CD4-positive, alpha-beta T cell treated with Interleukin-4 for 1 hour (primary cell): ENCODE data around the gene GBE1.

ENCODE experiments used
- DNase-seq, 2 donors: peaks; one replicate each; pipeline ENCODE4 v3.0.0-alpha.2; 2020 to 2022

Gene GBE1

GRCh38 chr3:81695302-81695701, 66.1 kb downstream of the GBE1 start:
- no peak for DNase-seq

- DNase-seq: no peak
These were observed 66.8 kb downstream of the GBE1 start for GRCh38 chr3:81694662-81695061.

- no peak for DNase-seq
These were observed 68.7 kb downstream of the GBE1 start for GRCh38 chr3:81692766-81693165.

GRCh38 chr3:81689617-81690016, 71.8 kb downstream of the GBE1 start:
- no peak for DNase-seq

GRCh38 chr3:81684751-81685395, 76.6 kb downstream of the GBE1 start:
- DNase-seq: no peak

- no peak for DNase-seq
These were observed 84.6 kb downstream of the GBE1 start for GRCh38 chr3:81676706-81677456.

- DNase-seq: no peak
These were observed 86.8 kb downstream of the GBE1 start for GRCh38 chr3:81674690-81675089.

- DNase-seq: no peak
These were observed 93.2 kb downstream of the GBE1 start for GRCh38 chr3:81668283-81668682.

- peak in 1 of 2 donors; percentile 16 for DNase-seq
These were observed 94.8 kb downstream of the GBE1 start for GRCh38 chr3:81666502-81667121.

GRCh38 chr3:81663114-81663513, 98.3 kb downstream of the GBE1 start:
- DNase-seq: no peak

GRCh38 chr3:81660036-81660435, 101.4 kb downstream of the GBE1 start:
- no peak for DNase-seq

GRCh38 chr3:81658322-81658997, 103.0 kb downstream of the GBE1 start:
- no peak for DNase-seq

- no peak for DNase-seq
These were observed 110.3 kb downstream of the GBE1 start for GRCh38 chr3:81651139-81651538.

GRCh38 chr3:81650187-81650586, 111.3 kb downstream of the GBE1 start:
- no peak for DNase-seq

- DNase-seq: no peak
These were observed 116.2 kb downstream of the GBE1 start for GRCh38 chr3:81645248-81645647.

- DNase-seq: no peak
These were observed 117.7 kb downstream of the GBE1 start for GRCh38 chr3:81643721-81644120.

- DNase-seq: no peak
These were observed 123.0 kb downstream of the GBE1 start for GRCh38 chr3:81638480-81638879.

GRCh38 chr3:81632659-81633058, 128.8 kb downstream of the GBE1 start:
- no peak for DNase-seq

GRCh38 chr3:81624756-81625155, 136.7 kb downstream of the GBE1 start:
- no peak for DNase-seq

- DNase-seq: no peak
These were observed 139.1 kb downstream of the GBE1 start for GRCh38 chr3:81622395-81622794.

- DNase-seq: no peak
These were observed 140.2 kb downstream of the GBE1 start for GRCh38 chr3:81621277-81621676.

- DNase-seq: no peak
These were observed 140.6 kb downstream of the GBE1 start for GRCh38 chr3:81620849-81621248.

GRCh38 chr3:81612768-81613167, 148.7 kb downstream of the GBE1 start:
- no peak for DNase-seq

GRCh38 chr3:81602781-81603180, 158.7 kb downstream of the GBE1 start:
- no peak for DNase-seq
